B cell (primary cell): ENCODE data around the gene STMN1. TPM values are rescaled to one million over a fixed set of nuclear protein-coding genes. Genes with fewer than 3 reads are reported as not detected.

ENCODE experiments used
- ATAC-seq: fragments of 200-7000 bp; cut with Tn5 transposase; one replicate; pipeline ENCODE4 v1.10.0; 2021; ENCODE audit warnings: low read depth, mild to moderate bottlenecking, moderate number of reproducible peaks, moderate library complexity
- CTCF ChIA-PET: fragments of 350-600 bp; sonication (Branson Sonifier 250); formaldehyde crosslinking; loops from one replicate; lab custom pipeline; 2021; ENCODE audit warnings: antibody characterized with exemption, inconsistent platforms; lab: Charles Lee
- POLR2A ChIA-PET: fragments of 350-600 bp; sonication (Branson Sonifier 250); formaldehyde crosslinking; loops from one replicate; lab custom pipeline; 2021; ENCODE audit warnings: antibody characterized with exemption; lab: Charles Lee
- DNase-seq: peaks from one replicate; pipeline ENCODE4 v3.0.0; 2013
- H2AFZ ChIP-seq: 2 replicates; pipeline ENCODE4 v1.6.1; 2012; ENCODE audit warnings: mild to moderate bottlenecking, low read depth, low read length; ENCODE audit not compliant: insufficient read depth, poor library complexity, severe bottlenecking
- H3K27ac ChIP-seq, 2 donors: 1 replicate in 1 of 2; 2 replicates in 1 of 2; pipeline ENCODE4 v1.5.1; 2012 to 2013; ENCODE audit warnings: low read length in 2 of 2, mild to moderate bottlenecking in 2 of 2, moderate library complexity in 1 of 2
- H3K27me3 ChIP-seq, 4 experiments: fragments of 200-600 bp in 1 of 4; sonication (generic) in 1 of 4; replicated peaks in 1 of 4; 1 replicate in 2 of 4; 2 replicates in 2 of 4; pipeline versions ENCODE4 v1.6.1 to v1.7.0; 2013 to 2016; ENCODE audit warnings: low read length in 3 of 4, mild to moderate bottlenecking in 2 of 4, mixed read lengths in 1 of 4, moderate library complexity in 1 of 4; ENCODE audit not compliant: insufficient read depth in 4 of 4, control insufficient read depth in 3 of 4; ENCODE audit errors: control extremely low read depth in 1 of 4
- H3K36me3 ChIP-seq, 2 experiments: replicated peaks in 1 of 2; 1 replicate in 1 of 2; 2 replicates in 1 of 2; pipeline versions ENCODE4 v1.6.1 to v1.7.1; 2013; ENCODE audit warnings: low read length in 1 of 2; ENCODE audit not compliant: insufficient read depth in 2 of 2, control insufficient read depth in 1 of 2; ENCODE audit errors: control extremely low read depth in 1 of 2, extremely low read depth in 1 of 2
- H3K4me1 ChIP-seq, 2 donors: fragments of 200-600 bp in 1 of 2; sonication (generic) in 1 of 2; 1 replicate in 1 of 2; 2 replicates in 1 of 2; pipeline versions ENCODE4 v1.5.1 to v1.6.1; 2013 to 2017; ENCODE audit warnings: low read length in 2 of 2; ENCODE audit not compliant: control insufficient read depth in 2 of 2, insufficient read depth in 2 of 2
- H3K4me2 ChIP-seq: replicated peaks from 2 replicates; pipeline ENCODE3; 2012; ENCODE audit warnings: mild to moderate bottlenecking, low read depth, low read length; ENCODE audit not compliant: poor library complexity, severe bottlenecking
- H3K4me3 ChIP-seq, 5 experiments: fragments of 200-600 bp in 1 of 5; sonication (generic) in 1 of 5; 1 replicate in 3 of 5; 2 replicates in 2 of 5; pipeline versions ENCODE4 v1.5.1 to v1.7.0; 2011 to 2016; ENCODE audit warnings: low read length in 4 of 5, mild to moderate bottlenecking in 4 of 5, low read depth in 2 of 5, control low read depth in 1 of 5, moderate library complexity in 1 of 5; ENCODE audit not compliant: insufficient read depth in 1 of 5; ENCODE audit errors: control extremely low read depth in 1 of 5, extremely low read depth in 1 of 5
- H3K79me2 ChIP-seq: fragments of 200-600 bp; sonication (generic); one replicate; pipeline ENCODE4 v1.6.0; 2016; ENCODE audit warnings: low read length; ENCODE audit not compliant: control insufficient read depth, insufficient read depth
- H3K9ac ChIP-seq: fragments of 200-600 bp; sonication (generic); 2 replicates; pipeline ENCODE4 v1.6.1; 2017; ENCODE audit warnings: mild to moderate bottlenecking, low read length, moderate library complexity
- H3K9me3 ChIP-seq, 3 donors: one replicate each; pipeline versions ENCODE4 v1.6.1 to v1.7.1; 2013; ENCODE audit warnings: low read length in 2 of 3; ENCODE audit not compliant: control insufficient read depth in 2 of 3, insufficient read depth in 1 of 3; ENCODE audit errors: control extremely low read depth in 1 of 3
- H4K20me1 ChIP-seq: 2 replicates; pipeline ENCODE4 v1.6.0; 2012; ENCODE audit warnings: mild to moderate bottlenecking, low read length; ENCODE audit not compliant: insufficient read depth, control insufficient read depth, poor library complexity, severe bottlenecking
- H3K27ac Mint-ChIP-seq: one replicate; pipeline ENCODE4 v1.8.0; 2021; ENCODE audit warnings: mixed read lengths
- H3K27me3 Mint-ChIP-seq: one replicate; pipeline ENCODE4 v1.8.0; 2021; ENCODE audit warnings: mixed read lengths
- H3K4me1 Mint-ChIP-seq: one replicate; pipeline ENCODE4 v1.8.0; 2021; ENCODE audit warnings: mixed read lengths
- H3K4me3 Mint-ChIP-seq: one replicate; pipeline ENCODE4 v1.8.0; 2021; ENCODE audit warnings: mixed read lengths
- H3K9me3 Mint-ChIP-seq: one replicate; pipeline ENCODE4 v1.8.0; 2022; ENCODE audit warnings: mixed read lengths; ENCODE audit not compliant: insufficient read depth
- EZH2 ChIP-seq: IDR thresholded peaks from 2 replicates; pipeline ENCODE4 v1.6.1; 2012; ENCODE audit warnings: borderline replicate concordance, low read depth, mild to moderate bottlenecking, moderate library complexity, low read length; ENCODE audit not compliant: insufficient read depth, poor library complexity, severe bottlenecking
- WGBS: methylation state at CpG from one replicate; pipeline ENCODE4 v1.1.5; 2013; ENCODE audit warnings: missing lambda C conversion rate; ENCODE audit not compliant: insufficient coverage; 5-methylcytosine and 5-hydroxymethylcytosine counted together
- intact Hi-C: fragments of 100-400 bp; cut with micrococcal nuclease; formaldehyde crosslinking; loops from one replicate; pipeline ENCODE4 v1.10.0; 2022
- polyA plus RNA-seq: library from polyadenylated mRNA; depleted of rRNA; stranded (reverse); fragments of >200 nt; gene quantifications from 2 replicates; pipeline ENCODE4 v1.2.3, GENCODE V29; 2012
- total RNA-seq, 2 donors: library from RNA; stranded (reverse); fragments of 120-200 nt in 1 of 2; gene quantifications; 1 replicate in 1 of 2; 2 replicates in 1 of 2; pipeline versions ENCODE4 v1.2.3 to v1.2.4, GENCODE V29; 2013 to 2022
- TF ChIP-seq, protein P1 (sequence below): fragments of 200-600 bp; IDR thresholded peaks from one replicate; pipeline ENCODE4 v1.8.0; 2022; ENCODE audit warnings: antibody characterized with exemption, mild to moderate bottlenecking

Gene STMN1
- total and polyA plus RNA-seq, 2 donors (not counting 1 experiment from before 2014, with no cell fraction given), result 9.9 to 48.0 TPM

GRCh38 chr1:25909040-25909439, 2.8 kb upstream of the STMN1 start:
- Mint-ChIP-seq H3K27ac (no peak overlapping the region), H3K9me3 (no peaks in the 10 kb centered on the region), H3K4me3 (no peak overlapping the region), H3K4me1 (peaks cover 14% of the 10 kb centered on the region), H3K27me3 (no peaks in the 10 kb centered on the region)
- H3K27me3 ChIP-seq, result no peaks in the 10 kb centered on the region
- 85% methylated on average over 10 of the region's 10 CpGs for WGBS
- H4K20me1 ChIP-seq, result no peaks in the 10 kb centered on the region
- no peak overlapping the region for H3K4me3 ChIP-seq
- H3K4me1 ChIP-seq, result peaks cover 6 to 20% of the 10 kb centered on the region in 2 donors
- DNase-seq (no peak), ATAC-seq (no peak)
- no peak overlapping the region for H2AFZ ChIP-seq
- H3K4me2 ChIP-seq, result no peak overlapping the region
- no peak overlapping the region for H3K9ac ChIP-seq
- intact Hi-C loops, result no loop called here
- H3K9me3 ChIP-seq, result no peaks in the 10 kb centered on the region
- H3K79me2 ChIP-seq, result no peaks in the 10 kb centered on the region
- ChIA-PET POLR2A (no interaction called here), CTCF (interaction anchor here (1.0 kb wide), 1 partner anchor 89 kb away, joined by 4 read pairs; the partner anchor contains the start of gene PAFAH2)
- no peak for TF ChIP-seq EZH2
- TF ChIP-seq, protein P1, sequence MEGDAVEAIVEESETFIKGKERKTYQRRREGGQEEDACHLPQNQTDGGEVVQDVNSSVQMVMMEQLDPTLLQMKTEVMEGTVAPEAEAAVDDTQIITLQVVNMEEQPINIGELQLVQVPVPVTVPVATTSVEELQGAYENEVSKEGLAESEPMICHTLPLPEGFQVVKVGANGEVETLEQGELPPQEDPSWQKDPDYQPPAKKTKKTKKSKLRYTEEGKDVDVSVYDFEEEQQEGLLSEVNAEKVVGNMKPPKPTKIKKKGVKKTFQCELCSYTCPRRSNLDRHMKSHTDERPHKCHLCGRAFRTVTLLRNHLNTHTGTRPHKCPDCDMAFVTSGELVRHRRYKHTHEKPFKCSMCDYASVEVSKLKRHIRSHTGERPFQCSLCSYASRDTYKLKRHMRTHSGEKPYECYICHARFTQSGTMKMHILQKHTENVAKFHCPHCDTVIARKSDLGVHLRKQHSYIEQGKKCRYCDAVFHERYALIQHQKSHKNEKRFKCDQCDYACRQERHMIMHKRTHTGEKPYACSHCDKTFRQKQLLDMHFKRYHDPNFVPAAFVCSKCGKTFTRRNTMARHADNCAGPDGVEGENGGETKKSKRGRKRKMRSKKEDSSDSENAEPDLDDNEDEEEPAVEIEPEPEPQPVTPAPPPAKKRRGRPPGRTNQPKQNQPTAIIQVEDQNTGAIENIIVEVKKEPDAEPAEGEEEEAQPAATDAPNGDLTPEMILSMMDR, result no peak
- H3K36me3 ChIP-seq, result no peaks in the 10 kb centered on the region
- no peak overlapping the region for H3K27ac ChIP-seq

GRCh38 chr1:25908161-25908560, 1.9 kb upstream of the STMN1 start:
- peak overlapping the region; percentile 44 for H3K4me3 Mint-ChIP-seq
- H3K79me2 ChIP-seq, result no peaks in the 10 kb centered on the region
- peaks cover 6 to 22% of the 10 kb centered on the region in 2 donors for H3K4me1 ChIP-seq
- ATAC-seq (no peak), DNase-seq (no peak)
- H3K4me1 Mint-ChIP-seq, result peaks cover 14% of the 10 kb centered on the region
- H3K9me3 ChIP-seq, result no peaks in the 10 kb centered on the region
- no peaks in the 10 kb centered on the region for H4K20me1 ChIP-seq
- no peaks in the 10 kb centered on the region for H3K27me3 ChIP-seq
- H2AFZ ChIP-seq, result no peak overlapping the region
- CTCF ChIA-PET, result interaction anchor here (1.0 kb wide), 1 partner anchor 90 kb away, joined by 4 read pairs; the partner anchor contains the start of gene PAFAH2
- no peak overlapping the region for H3K9ac ChIP-seq
- H3K4me3 ChIP-seq, result no peak overlapping the region
- no CpG with 5 or more reads among the region's 1 CpG for WGBS
- no peaks in the 10 kb centered on the region for H3K9me3 Mint-ChIP-seq
- peaks cover 0 to 3% of the 10 kb centered on the region in 2 experiments for H3K36me3 ChIP-seq
- intact Hi-C loops, result no loop called here
- no peaks in the 10 kb centered on the region for H3K27me3 Mint-ChIP-seq
- POLR2A ChIA-PET, result no interaction called here
- no peak overlapping the region for H3K4me2 ChIP-seq
- no peak for TF ChIP-seq EZH2
- TF ChIP-seq, protein P1, result no peak
- H3K27ac ChIP-seq, result no peak overlapping the region
- no peak overlapping the region for H3K27ac Mint-ChIP-seq
